Left ventricle myocardium superior (tissue), 1 donor: Measurements from ENCODE around the gene PKD1L1. TPM values are rescaled to one million over a fixed set of nuclear protein-coding genes. Genes with fewer than 3 reads are reported as not detected.
"Not testable (repeated sequence)": the region's sequence is repeated elsewhere in the genome, so short reads cannot be mapped to it uniquely, and the experiment has no call there.

Experiments
- ATAC-seq: fragments of 200-7000 bp; cut with Tn5 transposase; one replicate; pipeline ENCODE4 v1.9.1; 2020; ENCODE audit warnings: mild to moderate bottlenecking, moderate library complexity
- DNase-seq: peaks from one replicate; pipeline ENCODE4 v3.0.0-alpha.2; 2020
- intact Hi-C: fragments of 100-400 bp; cut with micrococcal nuclease; formaldehyde crosslinking; loops from one replicate; pipeline ENCODE4 v1.11.0; 2022
- total RNA-seq: library from RNA; stranded (reverse); fragmentation: NEBNext Ultra II Directional; extraction: Animal tissue kit (Norgen Biotek cat#: 25700); gene quantifications from one replicate; pipeline ENCODE4 v1.2.1, GENCODE V29; 2021
- donor health status: DM: no; HTN: yes; CAD: no; lungs with severe emphysema.

The PKD1L1 gene
- total RNA-seq, 1 donor from 2014 or later: 2.8 TPM

GRCh38 chr7:47940088-47941013 lies 7.9 kb downstream of the PKD1L1 start:
- peak; percentile 78 for ATAC-seq
- peak; percentile 66 for DNase-seq
- intact Hi-C loops: loop anchor here (10.0 kb wide), 1 partner anchor 164 kb away; no protein-coding TSS in a partner anchor

- intact Hi-C loops: loop anchor here (10.0 kb wide), 1 partner anchor 165 kb away; no protein-coding TSS in a partner anchor
- no peak for DNase-seq
- no peak for ATAC-seq
These were observed 8.7 kb downstream of the PKD1L1 start for GRCh38 chr7:47939425-47940036.

GRCh38 chr7:47938574-47939165 lies 9.6 kb downstream of the PKD1L1 start:
- intact Hi-C loops: no loop called here
- ATAC-seq: no peak

GRCh38 chr7:47937711-47938573 lies 10.3 kb downstream of the PKD1L1 start:
- no peak for ATAC-seq
- DNase-seq: peak; percentile 27
- intact Hi-C loops: no loop called here

More at GRCh38 chr7:47938574-47939165, 9.6 kb downstream of the PKD1L1 start:
- DNase-seq: no peak

- intact Hi-C loops: no loop called here
- ATAC-seq (no peak), DNase-seq (no peak)
These were observed 11.1 kb downstream of the PKD1L1 start for GRCh38 chr7:47937065-47937687.

- no peak for DNase-seq
- ATAC-seq: no peak
- intact Hi-C loops: no loop called here
These were observed 11.9 kb downstream of the PKD1L1 start for GRCh38 chr7:47936323-47936722.

- ATAC-seq: no peak
- no peak for DNase-seq
- intact Hi-C loops: no loop called here
These were observed 12.9 kb downstream of the PKD1L1 start for GRCh38 chr7:47935336-47935735.

GRCh38 chr7:47934831-47935230 lies 13.4 kb downstream of the PKD1L1 start:
- intact Hi-C loops: no loop called here
- no peak for DNase-seq
- ATAC-seq: no peak

GRCh38 chr7:47933215-47933614 lies 15.1 kb downstream of the PKD1L1 start:
- DNase-seq (no peak), ATAC-seq (no peak)
- intact Hi-C loops: no loop called here

GRCh38 chr7:47932466-47933037 lies 15.7 kb downstream of the PKD1L1 start:
- intact Hi-C loops: no loop called here
- DNase-seq: no peak
- ATAC-seq: peak; percentile 67

GRCh38 chr7:47932016-47932415 lies 16.2 kb downstream of the PKD1L1 start:
- DNase-seq (no peak), ATAC-seq (peak; percentile 12)
- intact Hi-C loops: no loop called here

- intact Hi-C loops: no loop called here
- DNase-seq: no peak
- no peak for ATAC-seq
These were observed 17.0 kb downstream of the PKD1L1 start for GRCh38 chr7:47931005-47932004.

GRCh38 chr7:47924266-47924665 lies 24.0 kb downstream of the PKD1L1 start:
- intact Hi-C loops: no loop called here
- ATAC-seq: no peak
- DNase-seq: no peak

GRCh38 chr7:47923081-47923875 lies 25.0 kb downstream of the PKD1L1 start:
- DNase-seq, intact Hi-C loops, ATAC-seq: not testable (repeated sequence)

GRCh38 chr7:47916514-47916913 lies 31.8 kb downstream of the PKD1L1 start:
- ATAC-seq, DNase-seq, intact Hi-C loops: not testable (repeated sequence)

- DNase-seq: no peak
- intact Hi-C loops: no loop called here
- no peak for ATAC-seq
These were observed 32.7 kb downstream of the PKD1L1 start for GRCh38 chr7:47915616-47915976.
